ENCODE results near the gene TYW3. TPM values are rescaled to one million over a fixed set of nuclear protein-coding genes. Genes with fewer than 3 reads are reported as not detected.
"Not testable (repeated sequence)": the region's sequence is repeated elsewhere in the genome, so short reads cannot be mapped to it uniquely, and the experiment has no call there.

The TYW3 gene
- total and polyA plus RNA-seq, 5 experiments from 2014 or later: 8.1 to 22.5 (median 12.7) TPM

DNA sequence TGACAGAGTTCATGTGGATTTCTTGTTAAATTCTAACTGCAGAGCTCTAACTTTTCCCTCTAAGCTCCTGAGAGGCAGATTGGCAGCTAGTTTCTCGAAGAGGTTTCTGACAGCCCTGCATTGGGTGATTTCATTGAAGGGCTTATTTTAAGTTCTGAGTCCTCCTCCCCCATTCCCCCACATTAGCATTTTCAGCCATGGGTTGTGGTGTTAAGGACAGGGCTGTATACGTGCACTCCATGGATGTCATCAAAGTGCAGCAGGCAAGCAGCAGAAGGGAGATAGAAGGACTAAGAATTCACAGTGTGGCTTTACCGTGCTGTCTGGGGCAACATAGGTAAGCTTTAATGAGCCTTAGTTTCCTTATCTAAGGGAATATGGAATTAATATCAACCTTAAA is 19.1 kb upstream of the TYW3 start:
- H3K9me3 Mint-ChIP-seq: no peaks in the 10 kb centered on the region
- no peak for ATAC-seq
- POLR2A ChIA-PET: no interaction called here
- H3K36me3 Mint-ChIP-seq: peaks cover 3 to 52% (median 25%) of the 10 kb centered on the region in 3 donors
- no peak for DNase-seq
- no peak overlapping the region for H3K4me3 Mint-ChIP-seq
- H3K27ac Mint-ChIP-seq: no peak overlapping the region
- H3K4me1 Mint-ChIP-seq: peaks cover 0 to 5% (median 1%) of the 10 kb centered on the region in 4 donors
- no peaks in the 10 kb centered on the region for H3K27me3 Mint-ChIP-seq

DNA sequence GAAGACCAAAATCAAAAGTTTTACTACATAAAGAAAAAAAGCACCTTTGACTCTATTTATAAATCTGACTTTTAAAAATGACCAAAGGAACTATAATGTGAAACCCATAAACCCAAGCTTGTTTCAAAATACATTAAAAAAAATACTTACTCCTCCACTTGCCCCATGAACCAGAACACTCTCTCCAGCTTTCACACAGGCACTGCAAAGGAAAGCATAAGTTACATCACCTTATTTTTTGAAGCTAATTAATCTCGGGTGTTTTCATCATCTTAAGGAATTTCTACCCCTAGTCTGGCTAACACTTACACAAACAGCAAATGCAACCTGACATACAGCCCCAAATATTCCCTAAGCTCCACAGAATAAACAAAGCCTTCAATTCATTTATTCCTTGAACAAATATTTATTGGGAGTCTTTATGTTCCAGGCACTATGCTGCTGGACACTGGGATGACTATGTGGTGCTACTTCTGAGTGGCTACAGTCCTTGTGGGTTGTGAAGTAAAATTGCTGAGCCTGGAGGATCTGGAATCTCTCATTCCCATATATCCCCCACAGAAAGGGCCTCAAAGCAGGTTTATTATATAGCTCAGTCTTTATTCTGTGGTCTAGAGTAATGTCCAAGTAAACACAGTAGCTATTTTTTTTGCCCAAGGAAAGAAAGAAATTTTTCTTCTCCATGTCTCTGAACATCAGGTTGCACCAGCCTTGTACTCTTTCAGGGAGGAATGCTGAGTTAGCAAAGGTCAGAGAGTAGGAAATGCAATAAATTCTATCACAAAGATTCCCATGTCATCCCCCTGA is 18.3 kb upstream of the TYW3 start:
- Mint-ChIP-seq H3K27ac (no peak overlapping the region), H3K4me1 (peaks cover 0 to 3% (median 1%) of the 10 kb centered on the region in 4 donors), H3K9me3 (no peaks in the 10 kb centered on the region), H3K36me3 (peaks cover 0 to 45% (median 21%) of the 10 kb centered on the region in 3 donors), H3K27me3 (no peaks in the 10 kb centered on the region), H3K4me3 (no peak overlapping the region)
- DNase-seq (no peak), ATAC-seq (no peak)
- POLR2A ChIA-PET: no interaction called here

DNA sequence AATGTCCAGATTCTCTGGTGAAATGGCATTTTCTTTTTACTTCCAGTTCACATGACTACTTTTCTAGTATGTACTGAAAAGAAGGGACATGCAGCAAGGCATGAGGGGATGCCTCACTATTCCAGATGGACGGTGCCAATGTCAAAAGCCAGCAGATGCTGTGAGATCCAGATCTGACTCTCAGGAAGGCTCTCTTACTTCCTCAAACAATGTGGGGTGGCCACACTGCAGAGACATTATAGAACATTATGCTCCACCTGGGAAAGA is 17.8 kb upstream of the TYW3 start:
- peaks cover 0 to 45% (median 18%) of the 10 kb centered on the region in 3 donors for H3K36me3 Mint-ChIP-seq
- no peak overlapping the region for H3K27ac Mint-ChIP-seq
- ATAC-seq: no peak
- H3K4me3 Mint-ChIP-seq: no peak overlapping the region
- POLR2A ChIA-PET: no interaction called here
- no peaks in the 10 kb centered on the region for H3K27me3 Mint-ChIP-seq
- peaks cover 0 to 3% (median 1%) of the 10 kb centered on the region in 4 donors for H3K4me1 Mint-ChIP-seq
- no peak for DNase-seq
- no peaks in the 10 kb centered on the region for H3K9me3 Mint-ChIP-seq

DNA sequence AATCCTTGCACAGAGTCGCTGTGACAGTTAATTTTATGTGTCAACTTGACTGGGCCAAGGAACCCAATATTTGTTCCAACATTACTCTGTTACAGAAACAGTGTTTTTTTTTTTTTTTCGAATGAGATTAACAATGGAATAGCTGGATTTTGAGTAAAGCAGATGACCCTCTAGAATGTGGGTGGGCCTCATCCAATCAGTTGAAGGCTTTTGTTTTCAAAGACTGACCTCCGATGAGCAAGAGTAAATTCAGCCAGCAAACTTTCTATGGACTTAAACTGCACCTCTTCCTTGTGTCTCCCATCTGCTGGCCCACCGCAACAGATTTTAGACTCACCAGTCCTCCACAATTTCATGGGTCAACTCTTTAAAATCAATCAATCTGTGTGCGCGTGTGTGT is 17.1 kb upstream of the TYW3 start:
- no peaks in the 10 kb centered on the region for H3K27me3 Mint-ChIP-seq
- H3K4me1 Mint-ChIP-seq: peaks cover 0 to 2% (median under 1%) of the 10 kb centered on the region in 4 donors
- peaks cover 3 to 45% (median 16%) of the 10 kb centered on the region in 3 donors for H3K36me3 Mint-ChIP-seq
- DNase-seq (no peak), ATAC-seq (no peak)
- no peaks in the 10 kb centered on the region for H3K9me3 Mint-ChIP-seq
- H3K4me3 Mint-ChIP-seq: no peak overlapping the region
- no peak overlapping the region for H3K27ac Mint-ChIP-seq
- POLR2A ChIA-PET: no interaction called here

DNA sequence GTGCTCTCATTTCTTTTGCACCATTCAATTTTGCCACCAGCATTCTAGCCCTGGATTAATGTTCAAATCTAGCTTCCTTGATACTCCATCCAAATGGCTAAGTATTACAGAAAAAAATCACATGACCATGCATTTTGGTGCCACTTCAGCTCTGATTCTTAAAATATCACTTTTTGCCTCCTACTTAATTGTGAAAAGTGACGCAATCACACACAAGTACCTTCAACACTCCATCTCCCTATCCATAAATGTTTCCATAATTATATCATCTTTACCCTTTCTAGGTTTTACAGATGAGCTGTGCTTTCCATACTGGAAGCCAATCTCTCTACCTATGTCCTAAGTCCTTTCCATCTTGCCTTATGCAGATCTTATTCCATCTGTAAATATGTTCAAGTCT is 16.1 kb upstream of the TYW3 start:
- Mint-ChIP-seq H3K36me3 (peaks cover 13 to 45% (median 21%) of the 10 kb centered on the region in 3 donors), H3K4me1 (peaks cover 0 to 2% (median under 1%) of the 10 kb centered on the region in 4 donors), H3K9me3 (no peaks in the 10 kb centered on the region), H3K27ac (no peak overlapping the region), H3K4me3 (no peak overlapping the region), H3K27me3 (no peaks in the 10 kb centered on the region)
- DNase-seq: no peak
- no peak for ATAC-seq
- POLR2A ChIA-PET: no interaction called here

DNA sequence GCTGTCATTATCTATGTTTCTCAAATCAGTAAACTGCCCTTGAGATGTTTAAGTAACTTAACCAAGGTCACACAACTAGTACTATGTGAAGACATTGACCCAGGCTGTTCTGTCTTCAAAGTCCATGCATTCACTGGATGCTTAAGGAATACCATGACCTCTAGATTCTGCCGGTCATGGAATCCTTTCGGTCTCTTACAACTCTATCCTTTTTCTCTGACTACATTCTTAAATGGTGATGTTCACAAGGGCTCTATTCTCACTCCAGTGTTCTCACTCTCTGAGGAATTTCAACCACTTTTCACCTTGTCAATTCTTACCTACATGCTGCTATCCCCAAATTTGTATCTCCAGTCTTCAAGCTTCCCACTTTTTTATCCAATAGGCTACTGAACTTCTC is 15.3 kb upstream of the TYW3 start:
- no peak overlapping the region for H3K4me3 Mint-ChIP-seq
- H3K27me3 Mint-ChIP-seq: no peaks in the 10 kb centered on the region
- POLR2A ChIA-PET: no interaction called here
- H3K4me1 Mint-ChIP-seq: peaks cover 0 to 2% (median under 1%) of the 10 kb centered on the region in 4 donors
- DNase-seq: no peak
- no peak for ATAC-seq
- H3K36me3 Mint-ChIP-seq: peaks cover 16 to 45% (median 20%) of the 10 kb centered on the region in 3 donors
- no peak overlapping the region for H3K27ac Mint-ChIP-seq
- no peaks in the 10 kb centered on the region for H3K9me3 Mint-ChIP-seq

DNA sequence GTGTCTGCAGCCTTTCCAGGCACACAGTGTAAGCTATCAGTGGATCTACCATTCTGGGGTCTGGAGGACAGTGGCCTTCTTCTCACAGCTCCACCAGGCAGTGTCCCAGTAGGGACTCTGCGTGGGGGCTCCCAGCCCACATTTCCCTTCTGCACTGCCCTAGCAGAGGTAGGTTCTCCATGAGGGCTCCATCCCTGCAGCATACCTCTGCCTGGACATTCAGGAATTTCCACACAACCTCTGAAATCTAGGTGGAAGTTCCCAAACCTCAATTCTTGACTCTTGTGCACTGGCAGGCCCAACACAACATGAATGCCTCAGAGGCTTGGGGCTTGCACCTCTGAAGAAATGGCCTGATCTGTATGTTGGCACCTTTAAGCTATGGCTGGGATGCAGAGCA is 6.9 kb upstream of the TYW3 start:
- Mint-ChIP-seq H3K9me3 (peaks cover 0 to 8% (median 4%) of the 10 kb centered on the region in 9 donors), H3K4me1 (peaks cover 8 to 39% (median 22%) of the 10 kb centered on the region in 4 donors), H3K36me3 (peaks cover 29 to 65% (median 60%) of the 10 kb centered on the region in 3 donors), H3K4me3 (no peak overlapping the region), H3K27ac (no peak overlapping the region), H3K27me3 (no peaks in the 10 kb centered on the region)
- POLR2A ChIA-PET: no interaction called here
- no peak for ATAC-seq
- no peak for DNase-seq

DNA sequence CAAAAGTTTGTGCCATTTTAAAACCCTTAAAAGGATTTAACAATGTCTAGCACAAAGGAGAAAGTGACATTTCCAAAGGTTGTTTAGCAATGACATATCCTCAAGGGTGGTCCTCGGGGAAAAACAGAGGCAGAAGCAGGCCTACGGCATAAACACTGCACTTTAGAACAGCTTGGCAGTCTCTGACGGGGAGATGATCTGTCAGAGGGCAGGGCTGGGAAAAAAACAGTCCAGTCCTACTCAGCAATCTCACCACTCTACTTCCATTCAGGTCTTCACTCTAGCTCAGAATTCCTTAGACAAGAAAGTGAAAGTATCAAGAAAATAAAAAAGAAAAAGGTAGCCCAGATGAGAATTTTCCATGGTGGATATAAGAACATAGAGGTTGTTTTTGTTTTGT is 4.2 kb upstream of the TYW3 start:
- Mint-ChIP-seq H3K4me3 (peak overlapping the region in 1 of 10 donors; percentile 15), H3K27ac (peak overlapping the region in 1 of 10 donors; percentile 48), H3K9me3 (peaks cover 0 to 8% (median 4%) of the 10 kb centered on the region in 9 donors), H3K27me3 (no peaks in the 10 kb centered on the region), H3K36me3 (peaks cover 22 to 47% (median 42%) of the 10 kb centered on the region in 3 donors), H3K4me1 (peaks cover 12 to 48% (median 32%) of the 10 kb centered on the region in 4 donors)
- ATAC-seq (no peak), DNase-seq (no peak)
- POLR2A ChIA-PET: interaction anchor here (0.7 kb wide), 1 partner anchor 263 kb away, joined by 3 read pairs; no protein-coding TSS in a partner anchor

DNA sequence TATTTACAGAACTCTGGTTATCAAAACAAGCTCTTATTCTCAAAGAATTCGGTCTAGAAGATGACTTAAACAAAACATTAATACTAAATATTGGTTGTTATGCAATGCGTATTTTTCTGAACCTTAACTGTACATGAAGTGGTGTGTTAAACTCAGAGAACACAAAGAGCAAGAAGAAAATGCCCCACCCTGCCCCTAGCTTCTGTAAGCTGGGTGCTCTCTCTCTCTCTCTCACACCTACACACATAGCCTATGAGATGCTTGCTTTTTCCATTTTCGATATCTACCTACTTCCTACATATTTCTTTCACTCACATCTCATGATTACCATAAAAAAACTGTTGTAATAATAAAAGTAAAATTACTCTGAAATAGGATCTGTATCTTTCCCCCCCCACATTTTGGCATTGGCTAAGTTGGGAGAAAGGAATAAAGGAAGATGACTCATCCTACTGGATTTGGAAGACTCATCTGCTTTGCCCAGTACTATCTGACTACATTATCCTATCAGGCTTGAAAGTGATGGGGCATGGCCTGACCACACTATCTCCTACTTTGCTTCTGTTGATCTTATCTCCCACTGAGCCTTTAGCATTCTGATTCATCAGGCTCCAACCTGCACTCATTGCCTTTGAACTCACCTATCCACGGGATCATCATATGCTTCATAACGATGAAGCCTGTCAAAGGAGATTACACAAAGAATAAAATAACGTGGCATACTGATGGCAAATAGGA is 3.0 kb upstream of the TYW3 start:
- peaks cover 15 to 56% (median 43%) of the 10 kb centered on the region in 4 donors for H3K4me1 Mint-ChIP-seq
- no peaks in the 10 kb centered on the region for H3K27me3 Mint-ChIP-seq
- peaks cover 22 to 38% (median 32%) of the 10 kb centered on the region in 3 donors for H3K36me3 Mint-ChIP-seq
- no peak for ATAC-seq
- no peak overlapping the region for H3K4me3 Mint-ChIP-seq
- no peak for DNase-seq
- POLR2A ChIA-PET: no interaction called here
- peak overlapping the region in 3 of 10 donors; percentile 3 to 68 (median 6) for H3K27ac Mint-ChIP-seq
- H3K9me3 Mint-ChIP-seq: peaks cover 0 to 8% (median 4%) of the 10 kb centered on the region in 9 donors

DNA sequence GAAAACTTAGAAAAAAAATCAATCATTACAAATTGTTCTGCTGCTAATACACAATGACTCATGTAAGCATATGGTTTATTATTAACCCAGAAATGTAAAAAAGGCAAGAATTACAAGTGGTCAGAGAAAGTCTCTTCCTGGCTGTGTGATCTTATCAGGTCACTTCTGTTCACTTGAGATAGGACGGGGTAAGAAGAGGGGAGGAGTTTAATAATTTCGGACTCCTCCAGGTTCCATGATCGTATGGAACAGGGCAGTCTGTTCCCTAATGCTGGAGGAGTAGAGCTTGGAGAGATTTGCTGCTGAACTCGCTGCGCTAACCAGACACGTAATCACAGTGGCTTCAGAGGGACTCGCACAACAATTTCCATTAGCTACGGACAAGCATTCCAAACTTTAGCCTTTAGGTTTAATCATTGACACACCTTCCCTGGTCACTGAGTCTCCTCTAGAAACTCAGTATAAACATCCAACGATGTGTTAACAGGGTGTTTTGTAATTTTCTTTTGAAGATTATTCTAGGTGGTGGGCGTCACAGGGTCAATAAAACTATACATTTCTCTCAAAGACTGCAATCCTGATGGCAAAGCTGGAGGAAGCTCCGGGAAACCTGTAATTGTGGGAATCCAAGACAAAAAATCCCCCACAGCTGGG is 1.4 kb upstream of the TYW3 start:
- ATAC-seq: no peak
- peaks cover 0 to 5% (median 3%) of the 10 kb centered on the region in 9 donors for H3K9me3 Mint-ChIP-seq
- H3K27me3 Mint-ChIP-seq: no peaks in the 10 kb centered on the region
- H3K36me3 Mint-ChIP-seq: peaks cover 11 to 24% (median 20%) of the 10 kb centered on the region in 3 donors
- peaks cover 19 to 60% (median 49%) of the 10 kb centered on the region in 4 donors for H3K4me1 Mint-ChIP-seq
- DNase-seq: no peak
- peak overlapping the region; percentile 52 to 93 (median 70) for H3K4me3 Mint-ChIP-seq
- peak overlapping the region; percentile 9 to 81 (median 63) for H3K27ac Mint-ChIP-seq
- POLR2A ChIA-PET: no interaction called here

DNA sequence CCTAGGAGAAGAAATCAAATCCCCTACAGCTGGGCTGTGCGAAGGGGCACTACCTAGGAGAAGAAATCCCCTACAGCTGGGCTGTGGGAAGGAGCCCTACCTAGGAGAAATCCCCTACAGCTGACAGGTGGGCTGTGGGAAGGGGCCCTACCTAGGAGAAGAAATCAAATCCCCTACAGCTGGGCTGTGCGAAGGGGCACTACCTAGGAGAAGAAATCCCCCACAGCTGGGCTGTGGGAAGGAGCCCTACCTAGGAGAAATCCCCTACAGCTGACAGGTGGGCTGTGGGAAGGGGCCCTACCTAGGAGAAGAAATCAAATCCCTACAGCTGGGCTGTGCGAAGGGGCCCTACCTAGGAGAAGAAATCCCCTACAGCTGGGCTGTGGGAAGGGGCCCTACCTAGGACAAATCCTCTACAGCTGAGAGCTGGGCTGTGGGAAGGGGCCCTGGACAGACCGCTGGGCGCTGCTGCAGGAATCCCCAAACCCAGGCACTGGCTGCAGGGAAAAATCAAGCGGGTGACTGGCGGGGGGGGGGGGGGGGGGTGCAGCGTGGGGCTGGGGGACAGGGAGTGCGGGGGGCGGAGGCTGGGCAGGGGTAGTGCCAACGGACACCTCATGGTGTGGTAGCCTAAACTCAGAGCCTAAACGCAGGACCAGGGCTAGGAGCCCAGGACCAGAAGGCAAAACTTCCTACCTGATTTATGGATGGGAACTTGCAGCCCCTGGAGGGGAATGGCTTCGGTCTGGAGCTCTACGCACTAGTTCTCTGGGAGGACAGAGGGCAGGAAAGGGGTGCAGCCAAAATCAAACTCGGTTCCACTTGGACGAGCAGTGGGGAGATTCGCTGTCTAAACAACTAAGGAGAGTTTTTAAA is 643 bp upstream of the TYW3 start:
- peak in 2 of 10 donors; percentile 6 to 39 for DNase-seq
- peak in 1 of 2 donors; percentile 4 for ATAC-seq
- H3K9me3 Mint-ChIP-seq, H3K27me3 Mint-ChIP-seq: not testable (repeated sequence)
- H3K36me3 Mint-ChIP-seq: peaks cover 5 to 21% (median 20%) of the 10 kb centered on the region in 3 donors
- peak overlapping the region; percentile 93 to 99 (median 96) for H3K4me3 Mint-ChIP-seq
- POLR2A ChIA-PET: interaction anchor here (0.7 to 1.2 kb wide), 2 partner anchors 55 to 534 kb away, joined by 3 to 5 read pairs; partner anchors contain the start of genes FPGT and LRRIQ3
- peaks cover 16 to 55% (median 48%) of the 10 kb centered on the region in 4 donors for H3K4me1 Mint-ChIP-seq
- peak overlapping the region; percentile 92 to 99 (median 96) for H3K27ac Mint-ChIP-seq
